HEK293T (cell line): Measurements from ENCODE around the gene LRPPRC.

Source experiments
- ARNT ChIP-seq: fragments of 450-650 bp; IDR thresholded peaks from 2 replicates; pipeline ENCODE4 v1.6.1; 2017; ENCODE audit warnings: mild to moderate bottlenecking
- BHLHE40 ChIP-seq: fragments of 450-650 bp; IDR thresholded peaks from 2 replicates; pipeline ENCODE4 v1.6.1; 2016; ENCODE audit warnings: mild to moderate bottlenecking, moderate library complexity, borderline replicate concordance
- FOXA1 ChIP-seq: fragments of 450-650 bp; IDR thresholded peaks from 2 replicates; pipeline ENCODE4 v1.6.1; 2016; ENCODE audit warnings: mild to moderate bottlenecking
- FOXM1 ChIP-seq: fragments of 450-650 bp; IDR thresholded peaks from 2 replicates; pipeline ENCODE4 v1.6.1; 2017; ENCODE audit warnings: mild to moderate bottlenecking, borderline replicate concordance
- HDGF ChIP-seq: fragments of 450-650 bp; IDR thresholded peaks from 2 replicates; pipeline ENCODE4 v1.6.1; 2017; ENCODE audit warnings: antibody characterized with exemption, borderline replicate concordance
- ZNF384 ChIP-seq: fragments of 450-650 bp; IDR thresholded peaks from 2 replicates; pipeline ENCODE4 v1.6.1; 2016

DNA sequence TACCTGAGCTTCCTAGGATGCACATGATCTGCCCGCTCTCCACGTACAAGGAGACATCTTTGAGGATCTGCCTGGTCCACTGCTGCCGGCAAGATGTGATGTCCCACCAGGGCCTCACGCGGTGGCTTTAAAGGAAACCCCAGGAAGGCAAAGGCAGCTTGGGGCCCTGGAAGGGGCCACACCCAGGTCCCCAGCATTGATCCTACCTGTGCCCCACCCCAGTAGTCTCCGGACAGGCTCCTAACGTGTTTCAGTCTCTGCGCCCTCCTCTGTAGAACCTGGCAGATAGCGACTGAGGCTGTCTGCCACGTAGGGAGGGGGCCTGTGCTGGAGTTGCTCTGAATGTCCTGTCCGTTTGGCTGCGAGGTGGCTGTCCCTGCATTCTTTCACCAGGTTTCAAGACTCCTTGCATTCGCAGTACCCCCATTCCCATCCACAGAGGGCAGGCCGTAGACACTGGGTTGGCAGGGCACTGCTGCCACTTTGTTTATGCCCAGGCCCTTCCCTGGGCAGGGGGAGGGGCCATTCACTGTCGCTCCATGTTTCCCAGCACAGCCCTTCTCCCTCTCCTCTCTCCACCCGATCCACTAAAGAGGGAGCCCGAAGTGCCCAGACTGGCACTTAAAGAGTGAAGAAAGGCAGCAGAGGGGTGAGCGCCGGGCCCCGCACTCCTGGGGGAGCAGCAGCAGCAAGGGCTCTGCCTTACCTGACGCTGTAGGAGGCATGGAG is 157.8 kb downstream of the LRPPRC start:
- TF ChIP-seq FOXM1: no peak
- no peak for TF ChIP-seq BHLHE40
- no peak for TF ChIP-seq ZNF384
- TF ChIP-seq FOXA1: no peak
- no peak for TF ChIP-seq ARNT
- no peak for TF ChIP-seq HDGF
